HG02610 (cell line): ENCODE measurements around the gene TMEM231.

ENCODE experiments used
- ATAC-seq: cut with Tn5 transposase; IDR thresholded peaks from one replicate; pipeline ENCODE4 v1.9.1; 2021; ENCODE audit warnings: mild to moderate bottlenecking, moderate library complexity; ENCODE audit not compliant: unreplicated experiment

The TMEM231 gene

DNA sequence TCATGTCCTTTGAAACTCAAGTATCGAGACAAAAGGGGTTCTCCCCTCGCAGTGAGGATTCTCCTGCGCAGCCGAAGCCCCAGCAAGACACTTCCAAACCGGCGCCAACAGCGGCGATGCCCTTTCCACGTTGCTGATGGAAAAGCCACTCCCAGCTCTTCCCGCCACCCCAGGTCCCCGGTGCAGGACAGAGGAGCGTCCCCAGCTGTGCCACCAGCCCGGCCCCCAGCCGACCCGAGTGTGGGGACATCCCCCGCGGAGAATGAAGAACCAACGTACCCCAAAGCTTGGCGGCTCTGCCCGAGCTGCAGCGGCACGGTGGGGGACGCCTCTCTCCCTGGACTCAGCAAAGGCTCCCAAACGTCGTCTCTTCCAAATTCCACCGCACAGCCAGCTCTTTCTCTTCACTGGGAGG is 61.4 kb downstream of the TMEM231 start:
- ATAC-seq: no peak

DNA sequence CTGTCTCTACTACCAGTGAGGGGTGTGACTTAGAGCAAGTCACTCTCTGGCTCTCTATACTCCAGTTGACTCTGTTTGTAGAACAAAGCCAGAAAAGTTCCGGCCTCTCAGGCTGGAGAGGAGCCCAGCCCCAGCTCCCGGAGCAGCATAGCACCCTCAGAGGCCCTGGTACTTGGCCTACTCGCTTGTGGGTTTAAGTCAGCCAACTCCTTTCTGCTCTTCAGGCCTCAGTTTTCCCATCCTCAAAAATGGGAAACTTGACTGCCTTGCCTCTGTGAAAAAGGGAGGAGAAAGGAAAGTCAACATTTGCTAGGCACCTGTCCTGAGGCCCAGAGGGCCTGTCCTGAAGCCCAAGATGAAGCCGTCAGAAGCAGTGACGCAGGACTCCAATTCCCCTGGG is 61.9 kb downstream of the TMEM231 start:
- no peak for ATAC-seq

DNA sequence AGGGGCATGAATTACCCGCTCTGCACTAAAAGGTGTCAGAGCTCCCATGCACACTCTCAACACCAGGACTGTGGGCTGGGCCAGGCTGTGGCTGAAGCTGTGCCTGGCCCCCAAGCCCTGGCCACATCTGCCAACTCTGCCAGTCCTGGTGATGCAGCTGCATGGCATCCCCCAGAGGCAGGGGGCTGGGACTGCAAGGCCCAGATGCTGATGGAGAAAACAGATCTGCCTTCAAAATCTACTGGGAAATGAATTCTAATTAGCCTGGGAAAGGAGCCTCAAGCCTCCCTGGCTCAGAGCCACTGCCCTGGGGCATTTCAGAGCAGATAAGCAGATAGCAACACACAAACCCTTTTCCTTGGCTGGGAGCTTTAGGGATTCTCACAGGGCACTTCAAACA is 64.2 kb downstream of the TMEM231 start:
- no peak for ATAC-seq

DNA sequence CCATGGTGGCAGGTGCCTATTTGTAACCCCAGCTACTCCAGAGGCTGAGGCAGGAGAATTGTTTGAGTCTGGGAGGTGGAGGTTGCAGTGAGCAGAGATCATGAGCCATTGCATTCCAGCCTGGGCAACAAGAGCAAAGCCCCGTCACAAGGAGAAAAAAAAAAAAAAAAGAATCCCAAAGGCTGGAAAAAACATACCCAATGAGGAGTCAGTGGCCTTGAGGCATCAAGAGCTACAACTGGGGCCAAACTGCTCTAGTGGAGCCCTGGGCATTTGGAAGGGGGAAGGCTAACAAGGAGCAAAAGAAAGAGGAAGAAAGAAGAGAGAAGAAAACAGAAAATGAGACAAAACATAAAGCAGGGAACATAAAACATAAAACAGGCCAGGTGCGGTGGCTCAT is 67.7 kb downstream of the TMEM231 start:
- no peak for ATAC-seq
